ENCODE data around the gene P3H2.
"Not testable (repeated sequence)": the region's sequence is repeated elsewhere in the genome, so short reads cannot be mapped to it uniquely, and the experiment has no call there.

P3H2 gene

DNA sequence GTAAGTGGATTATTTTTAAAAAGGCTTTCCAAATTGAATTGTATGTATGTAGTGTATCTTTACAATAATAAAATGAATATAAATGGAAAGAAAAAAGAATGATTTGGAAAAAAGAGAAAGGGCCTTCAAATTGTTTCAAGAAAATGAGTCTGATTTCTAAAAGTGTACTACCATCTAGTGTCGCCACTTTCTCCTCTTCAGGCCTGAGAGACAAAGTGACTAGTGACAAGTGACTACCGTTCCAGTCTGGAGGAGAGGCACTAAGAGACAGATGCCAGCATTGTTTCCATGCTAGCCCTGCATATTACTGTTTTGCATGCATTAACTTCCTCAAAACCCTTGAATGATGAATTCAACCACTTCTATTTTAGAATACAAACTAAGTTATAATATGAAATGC is 39.3 kb downstream of the P3H2 start:
- no peak for DNase-seq (ENCODE audit: low read depth)
- in situ Hi-C loops (cut with HindIII; ENCODE audit: low sequenced_read_pairs) = no loop called here
- TF ChIP-seq, protein P1, sequence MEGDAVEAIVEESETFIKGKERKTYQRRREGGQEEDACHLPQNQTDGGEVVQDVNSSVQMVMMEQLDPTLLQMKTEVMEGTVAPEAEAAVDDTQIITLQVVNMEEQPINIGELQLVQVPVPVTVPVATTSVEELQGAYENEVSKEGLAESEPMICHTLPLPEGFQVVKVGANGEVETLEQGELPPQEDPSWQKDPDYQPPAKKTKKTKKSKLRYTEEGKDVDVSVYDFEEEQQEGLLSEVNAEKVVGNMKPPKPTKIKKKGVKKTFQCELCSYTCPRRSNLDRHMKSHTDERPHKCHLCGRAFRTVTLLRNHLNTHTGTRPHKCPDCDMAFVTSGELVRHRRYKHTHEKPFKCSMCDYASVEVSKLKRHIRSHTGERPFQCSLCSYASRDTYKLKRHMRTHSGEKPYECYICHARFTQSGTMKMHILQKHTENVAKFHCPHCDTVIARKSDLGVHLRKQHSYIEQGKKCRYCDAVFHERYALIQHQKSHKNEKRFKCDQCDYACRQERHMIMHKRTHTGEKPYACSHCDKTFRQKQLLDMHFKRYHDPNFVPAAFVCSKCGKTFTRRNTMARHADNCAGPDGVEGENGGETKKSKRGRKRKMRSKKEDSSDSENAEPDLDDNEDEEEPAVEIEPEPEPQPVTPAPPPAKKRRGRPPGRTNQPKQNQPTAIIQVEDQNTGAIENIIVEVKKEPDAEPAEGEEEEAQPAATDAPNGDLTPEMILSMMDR (IDR thresholded peaks at IDR 0.05; ENCODE audit: low read depth, low read length, missing control alignments) = no peak
- H3K4me3 ChIP-seq (ENCODE audit: low read depth, low read length) = no peak overlapping the region

DNA sequence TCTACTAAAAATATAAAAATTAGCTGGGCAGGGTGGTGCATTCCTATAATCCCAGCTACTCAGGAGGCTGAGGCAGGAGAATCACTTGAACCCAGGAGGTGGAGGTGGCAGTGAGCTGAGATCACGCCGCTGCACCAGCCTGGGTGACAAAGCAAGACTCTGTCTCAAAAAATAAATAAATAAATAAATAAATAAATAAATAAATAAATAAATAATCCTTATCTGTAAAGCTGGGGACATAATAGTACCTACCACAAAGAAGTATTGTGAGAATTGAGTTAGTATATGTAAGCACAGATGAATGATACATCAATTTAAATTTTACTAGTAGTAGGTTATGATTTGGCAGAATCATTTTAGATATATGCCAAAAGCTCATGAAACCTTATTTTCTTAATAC is 41.5 kb downstream of the P3H2 start:
- DNase-seq (ENCODE audit: low read depth); H3K4me3 ChIP-seq (ENCODE audit: low read depth, low read length); in situ Hi-C loops (cut with HindIII; ENCODE audit: low sequenced_read_pairs): not testable (repeated sequence)

DNA sequence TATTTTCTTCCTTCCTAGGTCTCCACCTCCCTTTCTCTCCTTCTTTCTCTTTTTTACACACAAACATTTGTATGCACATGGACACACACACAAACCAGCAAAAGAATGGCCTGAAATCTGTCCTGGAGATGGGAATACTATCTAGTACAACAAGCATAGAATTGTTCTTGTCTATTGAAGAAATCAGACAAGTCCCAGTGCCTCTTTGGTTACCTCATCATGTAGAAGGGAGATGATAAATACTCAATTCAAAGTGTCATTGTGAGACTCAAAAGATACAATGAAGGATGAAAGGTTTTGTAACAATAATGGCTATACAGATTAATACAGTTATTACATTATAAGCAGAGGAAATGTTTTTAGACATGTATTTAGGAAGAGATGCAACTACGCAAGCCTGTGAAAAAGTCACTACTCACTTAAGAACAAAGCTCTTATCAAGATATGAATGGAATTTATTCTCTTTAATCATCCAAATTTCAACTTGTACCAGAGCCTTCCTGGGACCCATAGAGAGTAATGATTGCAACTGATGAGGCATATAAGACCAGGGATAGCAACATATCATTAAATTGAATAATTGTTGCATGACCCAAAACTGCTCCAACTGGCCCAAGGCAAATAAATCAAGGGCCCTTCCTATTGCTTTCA is 43.2 kb downstream of the P3H2 start:
- TF ChIP-seq, protein P1 (IDR thresholded peaks at IDR 0.05; ENCODE audit: low read depth, low read length, missing control alignments) = no peak
- DNase-seq (ENCODE audit: low read depth) = no peak
- in situ Hi-C loops (cut with HindIII; ENCODE audit: low sequenced_read_pairs) = no loop called here
- H3K4me3 ChIP-seq (ENCODE audit: low read depth, low read length) = no peak overlapping the region

DNA sequence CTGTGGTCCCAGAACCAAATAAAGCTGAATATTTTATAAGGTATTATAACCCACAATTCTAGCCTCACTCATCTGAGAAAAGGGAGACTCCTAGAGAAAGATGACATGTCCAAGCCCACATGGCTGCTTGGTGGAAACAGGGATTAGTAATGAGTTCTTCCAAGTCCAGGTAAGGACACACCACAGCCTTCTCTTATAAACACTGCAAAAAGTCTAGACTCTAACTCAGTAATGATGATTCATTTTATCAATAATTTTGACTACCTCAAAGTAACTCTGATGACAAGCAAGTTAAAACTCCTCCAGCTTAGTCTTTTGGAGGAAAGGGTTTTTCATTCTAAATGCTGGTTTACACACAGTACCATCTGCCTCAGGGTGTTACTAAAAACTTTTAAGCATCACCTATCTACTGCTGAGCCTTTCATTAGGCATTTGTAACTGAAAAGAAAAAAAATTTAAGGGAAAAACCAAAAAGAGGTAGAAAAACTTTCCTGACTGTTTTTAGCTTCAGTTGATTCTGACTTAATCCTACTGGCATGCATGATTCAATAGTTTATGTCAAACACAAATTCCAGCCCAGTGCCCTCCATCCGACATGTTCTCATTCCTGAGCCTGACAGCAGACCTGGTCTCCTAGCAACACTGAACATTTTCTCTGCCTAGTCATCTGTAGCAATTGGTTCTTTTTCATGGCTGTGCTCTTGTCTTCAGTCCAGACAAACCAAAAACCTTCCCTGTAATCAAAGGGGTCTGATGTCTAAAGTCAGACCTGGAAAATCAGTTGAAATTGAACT is 43.9 kb downstream of the P3H2 start:
- in situ Hi-C loops (cut with HindIII; ENCODE audit: low sequenced_read_pairs) = no loop called here
- DNase-seq (ENCODE audit: low read depth) = peak; percentile 96
- TF ChIP-seq, protein P1 (IDR thresholded peaks at IDR 0.05; ENCODE audit: low read depth, low read length, missing control alignments) = no peak
- H3K4me3 ChIP-seq (ENCODE audit: low read depth, low read length) = no peak overlapping the region

DNA sequence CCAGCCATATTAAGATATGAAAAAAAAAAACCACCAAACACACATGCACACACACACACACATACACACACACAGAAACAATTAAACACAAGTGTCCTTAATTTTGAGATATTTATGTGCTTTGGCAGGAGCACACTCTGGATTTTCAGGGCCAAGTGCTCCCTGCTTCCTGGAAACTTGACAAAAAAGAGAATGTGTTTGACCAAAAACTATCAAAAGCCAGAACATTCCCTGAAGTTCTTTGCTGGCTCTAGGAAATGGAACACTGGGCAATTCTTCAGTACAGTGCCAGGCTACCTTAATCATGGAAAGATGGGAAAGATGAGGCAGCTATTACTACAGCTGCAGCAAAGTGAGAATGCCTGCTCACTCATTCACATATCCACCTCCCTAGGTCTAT is 44.6 kb downstream of the P3H2 start:
- no peak overlapping the region for H3K4me3 ChIP-seq (ENCODE audit: low read depth, low read length)
- TF ChIP-seq, protein P1 (IDR thresholded peaks at IDR 0.05; ENCODE audit: low read depth, low read length, missing control alignments) = no peak
- in situ Hi-C loops (cut with HindIII; ENCODE audit: low sequenced_read_pairs) = no loop called here
- no peak for DNase-seq (ENCODE audit: low read depth)

DNA sequence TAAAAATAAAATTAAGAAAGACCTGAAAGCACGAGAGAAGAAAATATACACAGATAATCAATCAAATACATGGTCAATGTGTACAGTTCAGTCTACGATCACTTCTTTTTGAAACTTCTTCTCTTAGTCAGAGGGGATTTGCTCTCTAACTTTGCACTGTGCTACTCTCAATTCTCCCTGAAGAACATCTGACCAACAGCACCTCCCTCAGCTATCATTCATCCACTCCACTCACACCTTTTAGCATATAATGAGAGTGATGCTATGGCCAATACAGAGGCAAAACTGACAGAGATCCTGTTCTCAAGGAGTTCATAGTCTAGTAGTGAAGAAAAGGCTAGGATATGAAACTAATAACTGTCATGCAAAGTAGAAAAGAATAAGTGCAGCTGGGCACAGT is 45.9 kb downstream of the P3H2 start:
- no peak for DNase-seq (ENCODE audit: low read depth)
- H3K4me3 ChIP-seq (ENCODE audit: low read depth, low read length) = no peak overlapping the region
- in situ Hi-C loops (cut with HindIII; ENCODE audit: low sequenced_read_pairs) = no loop called here
- TF ChIP-seq, protein P1 (IDR thresholded peaks at IDR 0.05; ENCODE audit: low read depth, low read length, missing control alignments) = no peak
